WTC11 (cell line): ENCODE results near the gene RASGRF1. TPM values are rescaled to one million over a fixed set of nuclear protein-coding genes. Genes with fewer than 3 reads are reported as not detected.

ENCODE experiments used
- ATAC-seq: fragments of 200-7000 bp; cut with Tn5 transposase; 2 replicates; pipeline ENCODE4 v1.10.0; 2021; ENCODE audit warnings: mild to moderate bottlenecking, moderate library complexity
- CTCF ChIA-PET: fragments of 300-600 bp; sonication (Branson Sonifier 250); formaldehyde crosslinking; loops from one replicate; lab custom pipeline; 2021; ENCODE audit warnings: antibody characterized with exemption; lab: Charles Lee
- POLR2A ChIA-PET: fragments of 350-600 bp; sonication (Branson Sonifier 250); formaldehyde crosslinking; loops from one replicate; lab custom pipeline; 2021; ENCODE audit warnings: antibody characterized with exemption; lab: Charles Lee
- DNase-seq: peaks from one replicate; pipeline ENCODE4 v3.0.0; 2021; ENCODE audit warnings: low spot score
- H3K27ac Mint-ChIP-seq: 2 replicates; pipeline ENCODE4 v1.8.0; 2021; ENCODE audit warnings: mixed read lengths
- H3K27me3 Mint-ChIP-seq: 2 replicates; pipeline ENCODE4 v1.8.0; 2021; ENCODE audit warnings: low read depth, mild to moderate bottlenecking, moderate library complexity, mixed read lengths
- H3K36me3 Mint-ChIP-seq: 2 replicates; pipeline ENCODE4 v1.8.0; 2021; ENCODE audit warnings: mixed read lengths
- H3K4me1 Mint-ChIP-seq: 2 replicates; pipeline ENCODE4 v1.8.0; 2022; ENCODE audit warnings: mixed read lengths
- H3K4me3 Mint-ChIP-seq: 2 replicates; pipeline ENCODE4 v1.8.0; 2021; ENCODE audit warnings: mild to moderate bottlenecking, moderate library complexity, mixed read lengths
- H3K9me3 Mint-ChIP-seq: 2 replicates; pipeline ENCODE4 v1.8.0; 2021; ENCODE audit warnings: mixed read lengths
- ATF1 ChIP-seq: sonication (generic); formaldehyde crosslinking; IDR thresholded peaks from 2 replicates; pipeline ENCODE4 v1.8.1; 2023; ENCODE audit warnings: mild to moderate bottlenecking, moderate library complexity, missing genetic modification reagents
- CBFB ChIP-seq: sonication (generic); formaldehyde crosslinking; IDR thresholded peaks from 2 replicates; pipeline ENCODE4 v1.8.1; 2022; ENCODE audit warnings: mild to moderate bottlenecking, low read depth, missing genetic modification reagents
- GABPB1 ChIP-seq: sonication (generic); formaldehyde crosslinking; IDR thresholded peaks from 2 replicates; pipeline ENCODE4 v1.8.1; 2023; ENCODE audit warnings: mild to moderate bottlenecking, missing genetic modification reagents
- GTF2I ChIP-seq: fragments of 250-450 bp; sonication (Bioruptor Pico); conservative IDR thresholded peaks from 2 replicates; pipeline ENCODE4 v1.4.0; 2021; ENCODE audit warnings: mild to moderate bottlenecking
- MXD4 ChIP-seq: fragments of 250-450 bp; sonication (Bioruptor Pico); IDR thresholded peaks from 2 replicates; pipeline ENCODE4 v1.8.0; 2021; ENCODE audit warnings: mild to moderate bottlenecking, moderate library complexity, borderline replicate concordance
- OVOL2 ChIP-seq: fragments of 250-450 bp; sonication (Bioruptor Pico); IDR thresholded peaks from 2 replicates; pipeline ENCODE4 v1.9.0; 2021; ENCODE audit warnings: mild to moderate bottlenecking, borderline replicate concordance
- ZNF263 ChIP-seq: sonication (generic); formaldehyde crosslinking; IDR thresholded peaks from 2 replicates; pipeline ENCODE4 v1.8.1; 2022; ENCODE audit warnings: low read depth, mild to moderate bottlenecking, moderate library complexity, missing genetic modification reagents
- ZNF396 ChIP-seq: fragments of 250-450 bp; sonication (Bioruptor Pico); IDR thresholded peaks from 2 replicates; pipeline ENCODE4 v1.8.0; 2021; ENCODE audit warnings: mild to moderate bottlenecking, moderate library complexity, borderline replicate concordance
- total RNA-seq: library from RNA; stranded (reverse); gene quantifications from 3 replicates; pipeline ENCODE4 v1.2.3, GENCODE V29; 2021
- TF ChIP-seq, protein P1 (sequence below): sonication (generic); formaldehyde crosslinking; IDR thresholded peaks from 2 replicates; pipeline ENCODE4 v1.8.1; 2023; ENCODE audit warnings: mild to moderate bottlenecking, missing genetic modification reagents
- TF ChIP-seq, protein P2 (sequence below): fragments of 250-450 bp; sonication (Bioruptor Pico); IDR thresholded peaks from 2 replicates; pipeline ENCODE4 v1.9.0; 2021; ENCODE audit warnings: mild to moderate bottlenecking, borderline replicate concordance
- TF ChIP-seq, protein P3 (sequence below): sonication (generic); formaldehyde crosslinking; IDR thresholded peaks from 2 replicates; pipeline ENCODE4 v1.8.0; 2022; ENCODE audit warnings: mild to moderate bottlenecking, missing genetic modification reagents
- TF ChIP-seq, protein P4 (sequence below): fragments of 250-450 bp; sonication (Bioruptor Pico); IDR thresholded peaks from 2 replicates; pipeline ENCODE4 v1.9.0; 2021; ENCODE audit warnings: mild to moderate bottlenecking
- TF ChIP-seq, protein P5 (sequence below): fragments of 200-600 bp; IDR thresholded peaks from 2 replicates; pipeline ENCODE4 v1.8.0; 2022; ENCODE audit warnings: antibody characterized with exemption
- TF ChIP-seq, protein P6 (sequence below): fragments of 250-450 bp; sonication (Bioruptor Pico); conservative IDR thresholded peaks from 2 replicates; pipeline ENCODE4 v1.9.0; 2021; ENCODE audit warnings: mild to moderate bottlenecking

Gene RASGRF1
- total RNA-seq, 1 experiment from 2014 or later, result 0.85 TPM

DNA sequence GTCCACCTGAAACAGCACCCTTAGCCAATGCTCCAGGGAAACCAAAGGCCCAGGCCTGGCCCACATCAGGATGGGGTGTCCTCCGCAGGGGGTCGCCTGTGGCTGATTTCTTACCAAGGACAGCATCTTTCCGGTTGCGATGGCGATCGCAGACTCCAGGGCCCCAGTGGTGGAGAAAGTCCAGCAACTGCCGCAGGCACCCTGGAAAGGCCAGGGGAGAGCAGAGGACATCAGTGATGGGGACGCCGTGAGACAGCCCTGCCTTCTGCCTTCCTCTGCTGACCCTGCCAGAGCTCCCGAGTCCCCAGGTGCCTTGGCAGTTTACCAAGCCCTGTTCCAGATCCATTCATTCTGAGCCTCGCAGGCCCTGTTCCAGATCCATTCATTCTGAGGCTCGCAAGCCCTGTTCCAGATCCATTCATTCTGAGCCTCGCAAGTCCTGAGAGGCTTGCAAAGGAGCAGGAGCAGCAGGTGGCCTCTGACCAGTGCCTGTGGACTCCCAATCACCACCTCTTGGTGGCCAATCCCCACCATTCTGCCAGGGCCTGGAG is 158.2 kb downstream of the RASGRF1 start:
- Mint-ChIP-seq H3K36me3 (peaks cover 3% of the 10 kb centered on the region), H3K4me1 (peaks cover 2% of the 10 kb centered on the region; the same call in 1 of the 2 replicates), H3K9me3 (no peaks in the 10 kb centered on the region), H3K27ac (no peak overlapping the region), H3K27me3 (no peaks in the 10 kb centered on the region), H3K4me3 (no peak overlapping the region)
- ChIA-PET POLR2A (no interaction called here), CTCF (interaction anchor here (1.2 to 1.6 kb wide), 2 partner anchors 47 to 75 kb away, joined by 3 to 6 read pairs; no protein-coding TSS in a partner anchor)
- TF ChIP-seq GABPB1 (no peak), GTF2I (no peak), MXD4 (CRISPR knock-in tag) (no peak), CBFB (CRISPR knock-in tag) (no peak), ATF1 (CRISPR knock-in tag) (no peak)
- TF ChIP-seq, protein P1, sequence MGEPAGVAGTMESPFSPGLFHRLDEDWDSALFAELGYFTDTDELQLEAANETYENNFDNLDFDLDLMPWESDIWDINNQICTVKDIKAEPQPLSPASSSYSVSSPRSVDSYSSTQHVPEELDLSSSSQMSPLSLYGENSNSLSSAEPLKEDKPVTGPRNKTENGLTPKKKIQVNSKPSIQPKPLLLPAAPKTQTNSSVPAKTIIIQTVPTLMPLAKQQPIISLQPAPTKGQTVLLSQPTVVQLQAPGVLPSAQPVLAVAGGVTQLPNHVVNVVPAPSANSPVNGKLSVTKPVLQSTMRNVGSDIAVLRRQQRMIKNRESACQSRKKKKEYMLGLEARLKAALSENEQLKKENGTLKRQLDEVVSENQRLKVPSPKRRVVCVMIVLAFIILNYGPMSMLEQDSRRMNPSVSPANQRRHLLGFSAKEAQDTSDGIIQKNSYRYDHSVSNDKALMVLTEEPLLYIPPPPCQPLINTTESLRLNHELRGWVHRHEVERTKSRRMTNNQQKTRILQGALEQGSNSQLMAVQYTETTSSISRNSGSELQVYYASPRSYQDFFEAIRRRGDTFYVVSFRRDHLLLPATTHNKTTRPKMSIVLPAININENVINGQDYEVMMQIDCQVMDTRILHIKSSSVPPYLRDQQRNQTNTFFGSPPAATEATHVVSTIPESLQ, result no peak
- TF ChIP-seq, protein P2, sequence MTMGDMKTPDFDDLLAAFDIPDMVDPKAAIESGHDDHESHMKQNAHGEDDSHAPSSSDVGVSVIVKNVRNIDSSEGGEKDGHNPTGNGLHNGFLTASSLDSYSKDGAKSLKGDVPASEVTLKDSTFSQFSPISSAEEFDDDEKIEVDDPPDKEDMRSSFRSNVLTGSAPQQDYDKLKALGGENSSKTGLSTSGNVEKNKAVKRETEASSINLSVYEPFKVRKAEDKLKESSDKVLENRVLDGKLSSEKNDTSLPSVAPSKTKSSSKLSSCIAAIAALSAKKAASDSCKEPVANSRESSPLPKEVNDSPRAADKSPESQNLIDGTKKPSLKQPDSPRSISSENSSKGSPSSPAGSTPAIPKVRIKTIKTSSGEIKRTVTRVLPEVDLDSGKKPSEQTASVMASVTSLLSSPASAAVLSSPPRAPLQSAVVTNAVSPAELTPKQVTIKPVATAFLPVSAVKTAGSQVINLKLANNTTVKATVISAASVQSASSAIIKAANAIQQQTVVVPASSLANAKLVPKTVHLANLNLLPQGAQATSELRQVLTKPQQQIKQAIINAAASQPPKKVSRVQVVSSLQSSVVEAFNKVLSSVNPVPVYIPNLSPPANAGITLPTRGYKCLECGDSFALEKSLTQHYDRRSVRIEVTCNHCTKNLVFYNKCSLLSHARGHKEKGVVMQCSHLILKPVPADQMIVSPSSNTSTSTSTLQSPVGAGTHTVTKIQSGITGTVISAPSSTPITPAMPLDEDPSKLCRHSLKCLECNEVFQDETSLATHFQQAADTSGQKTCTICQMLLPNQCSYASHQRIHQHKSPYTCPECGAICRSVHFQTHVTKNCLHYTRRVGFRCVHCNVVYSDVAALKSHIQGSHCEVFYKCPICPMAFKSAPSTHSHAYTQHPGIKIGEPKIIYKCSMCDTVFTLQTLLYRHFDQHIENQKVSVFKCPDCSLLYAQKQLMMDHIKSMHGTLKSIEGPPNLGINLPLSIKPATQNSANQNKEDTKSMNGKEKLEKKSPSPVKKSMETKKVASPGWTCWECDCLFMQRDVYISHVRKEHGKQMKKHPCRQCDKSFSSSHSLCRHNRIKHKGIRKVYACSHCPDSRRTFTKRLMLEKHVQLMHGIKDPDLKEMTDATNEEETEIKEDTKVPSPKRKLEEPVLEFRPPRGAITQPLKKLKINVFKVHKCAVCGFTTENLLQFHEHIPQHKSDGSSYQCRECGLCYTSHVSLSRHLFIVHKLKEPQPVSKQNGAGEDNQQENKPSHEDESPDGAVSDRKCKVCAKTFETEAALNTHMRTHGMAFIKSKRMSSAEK (CRISPR knock-in tag), result no peak
- ATAC-seq (no peak), DNase-seq (no peak)

DNA sequence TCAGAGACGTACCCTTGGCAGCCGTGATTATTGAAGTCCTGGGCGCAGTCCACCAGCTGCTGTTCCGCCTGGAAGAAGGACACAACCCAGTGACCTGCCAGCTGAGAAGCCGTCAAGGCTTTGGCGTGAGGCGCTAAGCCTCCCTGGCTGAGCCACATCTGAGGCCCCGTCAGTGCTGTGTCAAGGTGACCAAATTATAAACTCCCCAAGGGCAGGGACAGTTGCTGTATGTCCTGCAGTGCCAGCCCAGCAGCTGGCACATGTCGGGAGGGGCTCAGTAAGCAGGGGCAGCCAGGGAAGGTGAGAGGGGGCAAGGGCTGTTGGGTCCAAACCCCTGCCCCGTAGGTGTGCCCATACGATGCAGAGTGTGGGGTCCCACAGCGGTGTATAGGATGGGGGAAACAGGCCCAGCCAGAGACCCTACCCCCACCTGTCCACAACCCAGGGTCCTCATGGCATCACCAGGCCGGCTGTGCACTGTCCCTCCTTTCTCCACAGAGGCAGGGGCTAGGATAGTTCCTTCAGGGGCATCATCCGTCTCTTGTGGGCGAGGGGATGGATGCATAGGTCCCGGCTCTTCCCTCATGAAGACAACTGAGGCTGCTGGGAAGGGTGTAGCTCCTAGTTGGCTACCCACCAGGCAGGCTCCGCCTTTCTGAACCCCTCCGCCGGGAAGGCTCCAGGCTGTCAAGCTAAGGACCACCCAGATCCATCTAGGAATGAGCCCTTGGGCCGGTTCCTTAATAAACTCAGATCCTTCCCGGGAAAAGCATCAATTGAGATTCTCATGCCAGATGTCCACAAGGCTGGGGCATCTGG is 158.9 kb downstream of the RASGRF1 start:
- no peak for ATAC-seq
- H3K4me3 Mint-ChIP-seq, result no peak overlapping the region
- H3K27ac Mint-ChIP-seq, result no peak overlapping the region
- no peaks in the 10 kb centered on the region for H3K27me3 Mint-ChIP-seq
- H3K4me1 Mint-ChIP-seq, result peaks cover 2% of the 10 kb centered on the region; the same call in 1 of the 2 replicates
- TF ChIP-seq OVOL2 (CRISPR knock-in tag), result no peak
- TF ChIP-seq ZNF263 (CRISPR knock-in tag), result no peak
- DNase-seq, result no peak
- POLR2A ChIA-PET, result no interaction called here
- CTCF ChIA-PET, result interaction anchor here (0.6 to 1.2 kb wide), 2 partner anchors 48 to 107 kb away, joined by 3 read pairs; no protein-coding TSS in a partner anchor
- H3K36me3 Mint-ChIP-seq, result peaks cover 6% of the 10 kb centered on the region
- no peaks in the 10 kb centered on the region for H3K9me3 Mint-ChIP-seq

DNA sequence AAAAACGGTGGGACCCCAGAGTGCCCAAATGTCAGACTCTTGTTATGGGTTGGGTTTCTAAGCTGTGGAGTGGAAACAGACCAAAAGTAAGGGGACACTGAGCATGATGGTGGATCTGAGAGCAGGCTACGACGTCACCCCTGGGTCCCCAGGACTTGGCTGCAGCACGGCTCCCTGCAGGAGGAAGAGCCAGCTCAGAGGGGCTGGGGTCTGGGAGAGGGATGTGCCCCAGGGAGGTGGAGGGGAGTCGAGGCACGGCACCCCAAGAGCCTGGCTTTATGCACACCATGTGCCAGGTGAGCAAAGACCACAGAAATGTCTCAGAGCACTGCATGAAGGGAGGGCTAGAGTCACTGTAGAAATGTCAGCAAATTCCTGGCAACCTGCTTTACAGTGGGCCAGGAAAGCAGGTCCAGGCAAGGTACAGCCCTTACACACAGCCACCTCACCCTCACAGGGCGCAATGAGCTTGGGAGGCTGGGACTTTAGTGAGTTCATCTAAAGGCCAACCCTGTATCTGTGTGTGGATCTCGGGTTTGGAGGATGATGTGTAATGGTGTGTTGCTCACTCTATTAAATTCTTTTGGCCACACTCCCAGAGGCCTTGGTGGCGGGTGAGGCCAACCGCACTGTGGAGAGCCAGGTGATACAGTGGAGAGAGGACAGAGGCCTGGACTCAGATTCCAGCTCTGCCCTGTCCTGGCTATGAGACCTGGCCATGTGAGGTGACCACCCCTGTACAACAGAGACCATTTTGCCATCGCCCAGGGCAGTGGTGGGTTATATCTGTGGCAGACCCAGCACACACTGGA is 159.8 kb downstream of the RASGRF1 start:
- DNase-seq, result no peak
- H3K27ac Mint-ChIP-seq, result no peak overlapping the region
- peaks cover 6% of the 10 kb centered on the region for H3K36me3 Mint-ChIP-seq
- CTCF ChIA-PET, result no interaction called here
- POLR2A ChIA-PET, result no interaction called here
- H3K4me3 Mint-ChIP-seq, result no peak overlapping the region
- H3K9me3 Mint-ChIP-seq, result no peaks in the 10 kb centered on the region
- peaks cover 2% of the 10 kb centered on the region; the same call in 1 of the 2 replicates for H3K4me1 Mint-ChIP-seq
- ATAC-seq, result no peak
- H3K27me3 Mint-ChIP-seq, result no peaks in the 10 kb centered on the region
- TF ChIP-seq, protein P3, sequence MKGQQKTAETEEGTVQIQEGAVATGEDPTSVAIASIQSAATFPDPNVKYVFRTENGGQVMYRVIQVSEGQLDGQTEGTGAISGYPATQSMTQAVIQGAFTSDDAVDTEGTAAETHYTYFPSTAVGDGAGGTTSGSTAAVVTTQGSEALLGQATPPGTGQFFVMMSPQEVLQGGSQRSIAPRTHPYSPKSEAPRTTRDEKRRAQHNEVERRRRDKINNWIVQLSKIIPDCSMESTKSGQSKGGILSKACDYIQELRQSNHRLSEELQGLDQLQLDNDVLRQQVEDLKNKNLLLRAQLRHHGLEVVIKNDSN (CRISPR knock-in tag), result no peak
- TF ChIP-seq, protein P4, sequence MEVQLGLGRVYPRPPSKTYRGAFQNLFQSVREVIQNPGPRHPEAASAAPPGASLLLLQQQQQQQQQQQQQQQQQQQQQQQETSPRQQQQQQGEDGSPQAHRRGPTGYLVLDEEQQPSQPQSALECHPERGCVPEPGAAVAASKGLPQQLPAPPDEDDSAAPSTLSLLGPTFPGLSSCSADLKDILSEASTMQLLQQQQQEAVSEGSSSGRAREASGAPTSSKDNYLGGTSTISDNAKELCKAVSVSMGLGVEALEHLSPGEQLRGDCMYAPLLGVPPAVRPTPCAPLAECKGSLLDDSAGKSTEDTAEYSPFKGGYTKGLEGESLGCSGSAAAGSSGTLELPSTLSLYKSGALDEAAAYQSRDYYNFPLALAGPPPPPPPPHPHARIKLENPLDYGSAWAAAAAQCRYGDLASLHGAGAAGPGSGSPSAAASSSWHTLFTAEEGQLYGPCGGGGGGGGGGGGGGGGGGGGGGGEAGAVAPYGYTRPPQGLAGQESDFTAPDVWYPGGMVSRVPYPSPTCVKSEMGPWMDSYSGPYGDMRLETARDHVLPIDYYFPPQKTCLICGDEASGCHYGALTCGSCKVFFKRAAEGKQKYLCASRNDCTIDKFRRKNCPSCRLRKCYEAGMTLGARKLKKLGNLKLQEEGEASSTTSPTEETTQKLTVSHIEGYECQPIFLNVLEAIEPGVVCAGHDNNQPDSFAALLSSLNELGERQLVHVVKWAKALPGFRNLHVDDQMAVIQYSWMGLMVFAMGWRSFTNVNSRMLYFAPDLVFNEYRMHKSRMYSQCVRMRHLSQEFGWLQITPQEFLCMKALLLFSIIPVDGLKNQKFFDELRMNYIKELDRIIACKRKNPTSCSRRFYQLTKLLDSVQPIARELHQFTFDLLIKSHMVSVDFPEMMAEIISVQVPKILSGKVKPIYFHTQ (CRISPR knock-in tag), result no peak
- TF ChIP-seq, protein P5, sequence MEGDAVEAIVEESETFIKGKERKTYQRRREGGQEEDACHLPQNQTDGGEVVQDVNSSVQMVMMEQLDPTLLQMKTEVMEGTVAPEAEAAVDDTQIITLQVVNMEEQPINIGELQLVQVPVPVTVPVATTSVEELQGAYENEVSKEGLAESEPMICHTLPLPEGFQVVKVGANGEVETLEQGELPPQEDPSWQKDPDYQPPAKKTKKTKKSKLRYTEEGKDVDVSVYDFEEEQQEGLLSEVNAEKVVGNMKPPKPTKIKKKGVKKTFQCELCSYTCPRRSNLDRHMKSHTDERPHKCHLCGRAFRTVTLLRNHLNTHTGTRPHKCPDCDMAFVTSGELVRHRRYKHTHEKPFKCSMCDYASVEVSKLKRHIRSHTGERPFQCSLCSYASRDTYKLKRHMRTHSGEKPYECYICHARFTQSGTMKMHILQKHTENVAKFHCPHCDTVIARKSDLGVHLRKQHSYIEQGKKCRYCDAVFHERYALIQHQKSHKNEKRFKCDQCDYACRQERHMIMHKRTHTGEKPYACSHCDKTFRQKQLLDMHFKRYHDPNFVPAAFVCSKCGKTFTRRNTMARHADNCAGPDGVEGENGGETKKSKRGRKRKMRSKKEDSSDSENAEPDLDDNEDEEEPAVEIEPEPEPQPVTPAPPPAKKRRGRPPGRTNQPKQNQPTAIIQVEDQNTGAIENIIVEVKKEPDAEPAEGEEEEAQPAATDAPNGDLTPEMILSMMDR, result no peak
- no peak for TF ChIP-seq ZNF396 (CRISPR knock-in tag)
- TF ChIP-seq, protein P6, sequence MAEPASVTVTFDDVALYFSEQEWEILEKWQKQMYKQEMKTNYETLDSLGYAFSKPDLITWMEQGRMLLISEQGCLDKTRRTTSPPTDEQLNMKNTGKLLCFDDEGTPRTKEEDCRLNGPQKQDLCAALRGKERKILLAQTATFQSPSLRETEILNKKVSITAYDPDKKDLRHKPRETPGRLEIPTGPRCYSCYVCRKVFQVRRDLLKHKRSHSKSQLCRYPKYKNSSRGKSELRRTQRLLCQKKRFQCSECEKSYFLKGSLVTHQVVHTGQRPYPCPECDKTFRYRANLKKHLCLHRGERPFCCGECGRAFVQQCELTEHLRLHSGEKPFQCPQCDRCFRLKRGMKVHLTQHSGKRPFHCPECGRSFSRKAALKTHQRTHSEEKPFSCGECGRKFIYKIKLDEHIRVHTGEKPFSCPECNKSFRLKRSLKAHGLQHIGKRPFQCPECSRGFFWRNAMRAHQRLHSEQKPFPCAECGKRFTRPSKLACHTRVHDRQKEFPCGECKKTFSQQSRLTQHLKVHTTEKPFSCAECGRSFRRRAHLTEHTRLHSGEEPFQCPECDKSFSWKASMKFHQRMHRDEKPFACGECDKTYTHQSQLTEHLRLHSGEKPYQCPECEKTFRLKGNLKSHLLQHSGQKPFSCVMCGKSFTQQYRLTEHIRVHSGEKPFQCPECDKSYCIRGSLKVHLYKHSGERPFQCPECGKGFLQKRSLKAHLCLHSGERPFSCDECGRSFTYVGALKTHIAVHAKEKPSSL (CRISPR knock-in tag), result no peak
